Measurements from ENCODE around the gene SPOCK1.

Gene SPOCK1

DNA sequence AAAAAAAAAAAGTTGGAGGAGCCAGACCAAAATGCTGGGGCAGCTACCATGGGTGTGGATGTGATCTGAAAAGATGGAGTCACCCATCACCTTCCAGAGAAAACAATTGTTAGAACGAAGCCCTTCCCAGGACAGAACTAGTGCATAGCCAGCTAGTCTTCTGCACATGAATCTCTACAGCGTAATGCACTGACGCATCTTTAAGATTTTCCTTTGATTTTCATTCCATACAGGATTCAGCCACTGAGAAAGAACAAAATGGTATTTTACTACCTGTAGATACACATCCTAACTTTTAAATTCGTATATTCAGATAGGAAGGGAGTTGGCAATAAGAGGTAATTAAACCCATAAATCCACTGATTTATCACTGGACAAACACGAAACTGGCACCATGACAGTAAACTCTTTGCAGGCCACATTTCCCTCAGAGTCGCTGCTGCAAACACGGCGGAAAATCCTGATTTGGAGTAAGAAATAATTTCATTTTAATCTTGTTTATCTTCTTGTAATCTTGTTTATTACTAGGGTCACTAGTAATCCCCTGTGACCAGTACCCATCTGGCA is 206.6 kb downstream of the SPOCK1 start:
- no peak for DNase-seq (ENCODE audit: low read depth)

DNA sequence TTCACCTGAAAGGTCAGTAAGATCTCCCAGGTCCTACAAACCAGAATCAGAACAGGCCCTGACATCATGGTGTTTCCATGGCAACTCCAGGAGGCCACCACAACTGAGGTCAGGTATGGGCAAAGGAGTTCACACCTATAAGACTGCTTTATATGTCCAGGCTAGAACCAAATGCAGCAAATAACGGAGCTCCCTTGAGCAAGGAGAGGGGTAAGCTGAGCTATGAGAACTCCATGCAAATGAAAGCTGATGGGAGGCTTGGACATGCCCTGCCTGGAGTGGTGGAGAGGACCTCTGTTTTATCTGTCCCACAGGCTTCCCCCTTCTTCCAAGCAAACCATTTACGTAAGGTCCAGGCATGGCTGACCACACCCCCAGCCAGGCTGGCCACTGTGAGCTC is 207.7 kb downstream of the SPOCK1 start:
- DNase-seq (ENCODE audit: low read depth) = no peak

DNA sequence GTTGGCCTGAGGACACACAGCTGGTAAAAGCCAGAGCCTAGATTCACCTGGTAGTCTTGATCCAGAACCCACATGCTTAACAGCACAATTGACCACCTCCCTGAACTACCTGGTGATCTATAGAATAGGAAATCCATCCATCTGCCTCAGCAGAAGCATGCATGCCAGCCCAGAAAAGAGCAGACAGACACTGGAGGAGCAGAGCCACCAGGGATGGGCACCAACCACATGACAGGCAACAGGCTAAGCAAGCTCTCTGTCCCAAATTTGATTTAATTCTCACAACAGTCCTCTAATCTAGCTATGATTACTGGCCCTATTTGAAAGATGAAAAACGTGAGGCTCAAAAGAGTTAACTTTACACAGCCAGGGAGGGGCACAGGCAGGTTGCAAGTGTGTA is 208.1 kb downstream of the SPOCK1 start:
- DNase-seq (ENCODE audit: low read depth) = no peak

DNA sequence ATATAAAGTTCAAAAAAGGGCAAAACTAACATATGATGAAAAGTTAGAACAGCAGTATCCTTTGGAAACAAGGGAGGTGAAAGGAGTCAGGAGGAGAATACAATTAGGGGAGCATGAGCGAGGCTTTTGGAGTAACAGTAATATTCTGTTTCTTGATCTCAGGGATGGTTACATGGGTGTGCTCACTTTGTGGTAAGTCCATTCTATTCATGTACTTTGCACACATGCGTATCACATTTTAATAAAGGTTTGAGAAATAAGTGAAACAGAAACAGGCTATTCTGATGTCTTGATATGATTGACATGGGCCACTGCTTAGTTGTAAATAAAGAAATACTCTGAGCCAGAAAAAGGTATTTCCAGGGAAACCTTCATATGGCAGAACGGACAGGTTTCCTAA is 208.8 kb downstream of the SPOCK1 start:
- DNase-seq (ENCODE audit: low read depth) = no peak

DNA sequence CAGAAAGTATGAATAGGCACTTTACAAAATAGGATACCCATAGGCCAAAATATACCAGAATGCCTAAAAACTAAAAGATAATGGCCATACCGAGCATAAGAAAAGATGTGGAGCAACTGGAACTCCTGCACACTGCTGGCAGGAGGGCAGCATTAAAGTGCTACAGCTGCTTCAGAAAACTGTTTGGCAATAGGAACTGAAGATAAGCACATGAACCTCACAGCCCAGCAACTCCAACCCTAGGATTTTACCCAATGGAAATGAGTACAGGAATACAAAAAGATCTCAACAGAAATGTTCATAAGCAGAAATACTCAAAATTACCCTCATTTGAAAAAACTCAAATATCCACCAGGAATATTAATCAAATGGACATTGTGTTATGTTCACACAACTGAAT is 209.3 kb downstream of the SPOCK1 start:
- DNase-seq (ENCODE audit: low read depth) = no peak

DNA sequence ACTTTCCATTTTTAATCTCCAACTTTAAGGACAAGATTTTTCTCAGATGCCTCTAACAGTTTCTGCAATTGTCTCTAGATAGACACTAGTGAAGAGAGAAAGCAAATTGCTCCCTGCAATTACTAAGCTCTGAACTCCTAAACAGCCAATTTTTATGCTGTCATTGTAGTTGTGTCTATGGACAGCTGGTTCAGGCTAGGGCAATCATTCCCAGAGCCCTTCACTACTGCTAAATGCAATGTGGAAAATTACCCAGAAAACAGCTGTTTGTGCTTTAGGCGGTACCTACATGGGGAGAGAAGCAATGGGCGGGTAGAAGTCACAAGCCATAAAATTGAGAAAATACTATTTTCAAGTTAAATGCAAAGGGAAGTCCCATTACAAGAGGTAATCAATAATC is 211.6 kb downstream of the SPOCK1 start:
- no peak for DNase-seq (ENCODE audit: low read depth)

DNA sequence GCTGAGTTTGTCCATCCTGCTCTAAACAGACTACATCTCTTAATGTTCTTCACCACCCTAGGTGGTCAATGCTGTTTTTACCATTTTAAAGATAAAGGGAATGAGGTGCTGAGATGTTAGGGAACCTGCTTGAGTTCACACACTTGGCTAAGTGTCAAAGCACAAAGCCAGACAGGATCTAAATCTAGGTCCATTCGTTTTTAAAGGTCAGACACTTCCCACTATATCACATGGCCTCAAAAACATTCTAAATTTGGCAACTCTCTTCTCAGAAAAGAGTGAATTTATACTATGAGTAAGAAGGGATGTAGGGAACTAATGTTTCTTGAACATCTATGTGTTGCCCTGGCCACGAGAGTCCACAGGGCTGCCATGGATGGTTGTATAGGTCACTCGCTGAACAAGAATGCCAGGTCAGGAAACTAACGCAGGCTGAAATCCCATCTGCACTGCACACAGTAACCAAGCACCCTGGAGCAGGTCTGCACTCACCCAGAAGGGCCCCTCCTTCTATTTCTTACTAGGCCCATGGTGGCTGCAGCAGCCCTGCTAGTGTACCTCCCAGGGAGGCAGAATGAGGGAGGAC is 213.0 kb downstream of the SPOCK1 start:
- no peak for DNase-seq (ENCODE audit: low read depth)

DNA sequence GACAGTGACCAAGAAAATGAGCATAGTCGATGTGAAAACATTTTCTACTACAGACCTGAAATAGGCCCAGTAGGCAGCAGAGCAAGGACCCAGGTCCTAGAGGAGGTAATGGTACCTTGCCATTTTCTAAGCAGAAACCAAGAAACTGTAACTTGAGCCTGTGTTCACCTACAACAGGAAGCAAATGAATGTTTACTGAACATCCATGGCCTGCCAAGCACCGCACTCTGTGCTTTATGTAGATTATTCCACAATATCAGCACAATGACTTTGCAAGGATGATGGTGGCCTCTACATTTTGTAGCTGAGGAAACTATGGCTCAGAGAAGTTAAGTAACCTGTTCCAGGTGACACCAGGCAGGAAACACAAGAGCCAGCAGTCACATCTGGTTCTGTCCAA is 215.3 kb downstream of the SPOCK1 start:
- no peak for DNase-seq (ENCODE audit: low read depth)

DNA sequence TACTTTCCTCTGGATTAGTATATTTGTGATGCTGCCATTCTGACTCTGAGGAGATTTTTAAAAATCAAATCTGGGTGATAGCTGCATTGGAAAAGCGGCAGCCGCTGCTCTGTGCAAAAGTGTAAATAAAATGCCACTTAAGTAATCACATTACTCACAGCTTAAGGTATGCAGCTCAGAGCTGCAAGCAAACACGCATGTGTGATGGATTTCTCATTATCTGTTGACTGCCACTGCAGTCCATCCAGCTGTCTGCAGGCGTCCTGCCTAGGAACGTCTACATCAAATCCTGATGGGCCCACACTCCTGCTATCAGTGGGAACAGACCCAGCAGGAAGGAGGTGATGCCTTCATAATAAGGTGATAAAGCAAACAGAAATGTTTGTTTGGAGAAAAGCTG is 216.9 kb downstream of the SPOCK1 start:
- no peak for DNase-seq (ENCODE audit: low read depth)

DNA sequence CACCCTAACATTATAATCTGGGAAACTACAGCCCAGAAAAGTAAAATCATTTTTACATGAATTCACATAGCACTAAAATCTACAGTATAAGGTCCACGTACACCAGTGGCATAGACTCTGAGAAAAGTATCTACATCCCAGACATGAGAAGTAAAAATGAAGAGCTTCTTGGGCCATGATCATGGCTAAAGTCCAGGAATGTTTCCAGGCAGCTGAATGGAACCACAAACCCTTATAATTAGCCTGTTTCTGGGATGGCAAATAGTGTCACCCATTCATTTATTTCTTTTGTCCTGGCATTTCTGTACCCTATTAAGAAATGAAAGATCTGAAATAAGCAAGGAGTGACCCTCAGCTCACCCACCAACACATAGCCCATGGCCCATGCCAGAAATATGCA is 217.9 kb downstream of the SPOCK1 start:
- no peak for DNase-seq (ENCODE audit: low read depth)

DNA sequence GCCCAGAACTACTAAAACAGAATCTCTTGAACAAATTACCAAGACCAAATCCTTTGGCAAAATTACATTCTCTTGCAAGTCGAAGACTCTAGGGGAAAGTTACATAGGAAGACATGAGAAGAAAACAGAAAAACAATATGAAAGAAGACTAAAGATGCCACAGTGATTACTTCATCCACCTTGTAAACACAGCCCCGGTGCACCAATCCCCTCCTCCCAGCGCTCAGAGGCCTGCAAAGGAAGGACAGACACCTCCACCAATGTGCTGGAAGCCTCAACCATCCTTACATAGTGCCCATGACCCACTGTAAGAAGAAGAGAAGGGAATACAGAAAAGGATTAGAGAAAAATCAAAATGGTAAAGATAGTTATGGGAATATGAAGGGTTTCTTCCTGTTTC is 218.5 kb downstream of the SPOCK1 start:
- DNase-seq (ENCODE audit: low read depth) = no peak

DNA sequence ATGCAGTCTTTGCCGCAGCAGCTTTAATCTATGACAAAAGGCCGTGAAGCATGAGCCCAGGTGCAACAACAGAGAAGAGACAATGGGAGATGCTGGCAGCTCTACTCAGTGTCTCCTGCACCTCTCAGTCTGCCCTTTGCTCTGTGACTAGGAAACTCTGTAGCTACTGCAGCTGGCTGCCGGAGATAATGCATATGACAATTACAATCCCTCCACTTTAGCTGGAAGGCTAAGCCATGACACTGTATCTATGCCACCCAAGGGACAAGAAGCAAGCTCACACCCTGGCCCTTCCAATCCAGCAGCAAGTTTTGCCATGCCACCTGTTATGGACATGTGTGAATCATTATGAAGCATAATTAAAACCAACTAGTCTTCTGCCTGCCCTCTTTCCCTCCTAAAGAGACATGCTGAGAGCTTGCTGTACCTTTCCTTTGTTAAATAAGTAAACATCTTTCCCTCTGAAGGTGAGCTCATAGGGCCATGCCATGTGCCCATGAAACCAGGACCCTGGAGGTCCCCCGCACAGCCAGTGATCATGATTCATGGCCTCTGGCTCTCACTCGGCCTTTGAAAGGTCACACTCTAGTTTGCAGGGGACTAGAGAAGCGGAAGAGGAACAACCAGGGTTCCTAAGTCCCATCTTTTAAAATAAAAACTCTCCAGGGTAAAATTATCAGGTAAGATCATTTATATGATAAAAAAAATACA is 219.4 kb downstream of the SPOCK1 start:
- no peak for DNase-seq (ENCODE audit: low read depth)

DNA sequence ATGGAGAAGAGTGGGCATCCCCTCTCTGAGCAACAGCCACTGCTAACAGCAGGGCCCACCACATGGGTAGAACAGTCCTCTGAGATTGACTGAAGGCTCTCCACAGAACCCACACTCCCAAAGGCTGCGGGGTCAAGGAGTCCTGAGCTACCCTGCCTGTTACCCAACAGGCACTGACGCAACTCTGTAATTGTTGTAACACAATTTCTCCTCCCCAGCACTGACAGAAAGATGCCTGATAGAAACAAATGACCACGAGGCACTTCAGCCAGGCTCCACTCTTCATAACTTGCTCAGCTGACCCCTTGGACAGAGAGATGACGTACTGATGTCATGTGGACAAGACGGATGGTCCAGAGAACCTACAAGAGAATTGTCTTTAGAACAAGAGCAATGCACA is 220.7 kb downstream of the SPOCK1 start:
- DNase-seq (ENCODE audit: low read depth) = no peak

DNA sequence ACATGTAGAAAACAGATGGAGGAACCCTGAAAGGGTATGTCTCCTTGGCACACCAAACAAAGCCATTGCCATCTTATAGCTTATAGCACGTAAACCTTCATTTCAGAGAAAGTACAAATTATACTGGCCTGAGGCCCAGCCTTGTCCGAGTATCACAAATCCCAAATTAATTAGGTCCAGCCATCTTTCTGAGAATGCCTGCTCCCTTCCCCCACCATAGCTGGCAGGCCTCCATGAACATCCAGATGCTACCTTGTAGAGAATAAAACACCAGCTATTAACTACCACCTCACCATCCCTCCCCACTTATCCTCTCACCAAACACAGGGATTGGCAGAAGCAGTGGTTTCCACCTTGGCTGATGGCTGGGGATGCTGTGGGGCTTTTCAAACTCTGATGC is 224.0 kb downstream of the SPOCK1 start:
- no peak for DNase-seq (ENCODE audit: low read depth)

DNA sequence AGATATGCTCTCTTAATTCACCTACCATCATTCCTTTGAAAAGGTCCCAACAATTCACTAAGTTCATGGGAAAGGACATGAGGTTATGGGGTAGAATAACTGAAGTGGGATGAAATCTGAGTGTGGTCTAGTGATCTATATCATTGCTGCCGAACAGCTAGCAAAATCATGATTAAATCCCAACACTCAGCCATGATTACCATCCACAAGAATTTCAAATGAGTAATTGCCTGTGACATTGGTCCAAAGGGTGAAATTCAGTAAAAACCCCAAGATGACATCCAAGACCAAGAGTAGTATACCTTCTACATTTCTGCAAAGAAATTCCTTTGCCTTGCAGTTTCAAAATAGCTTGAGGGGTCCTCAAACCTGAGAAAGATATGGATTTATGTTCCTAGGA is 225.6 kb downstream of the SPOCK1 start:
- DNase-seq (ENCODE audit: low read depth) = no peak

DNA sequence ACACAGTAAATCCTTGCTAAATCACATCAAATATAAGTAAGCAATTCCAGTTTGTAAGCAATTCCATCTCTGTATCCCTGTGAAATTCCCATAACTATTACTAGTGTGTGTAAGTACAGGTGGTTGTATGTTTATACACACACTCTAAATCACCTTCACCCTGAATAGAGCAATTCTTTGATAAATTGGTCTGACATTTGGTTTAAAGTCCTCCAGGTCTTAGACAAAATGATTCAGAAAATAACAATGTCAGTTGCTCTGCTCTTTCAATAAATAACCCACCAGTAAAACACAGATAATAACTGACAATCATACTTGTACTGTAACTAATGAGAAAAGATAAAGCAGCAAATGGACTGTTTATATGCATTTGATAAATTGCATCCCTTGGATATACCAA is 226.3 kb downstream of the SPOCK1 start:
- no peak for DNase-seq (ENCODE audit: low read depth)

DNA sequence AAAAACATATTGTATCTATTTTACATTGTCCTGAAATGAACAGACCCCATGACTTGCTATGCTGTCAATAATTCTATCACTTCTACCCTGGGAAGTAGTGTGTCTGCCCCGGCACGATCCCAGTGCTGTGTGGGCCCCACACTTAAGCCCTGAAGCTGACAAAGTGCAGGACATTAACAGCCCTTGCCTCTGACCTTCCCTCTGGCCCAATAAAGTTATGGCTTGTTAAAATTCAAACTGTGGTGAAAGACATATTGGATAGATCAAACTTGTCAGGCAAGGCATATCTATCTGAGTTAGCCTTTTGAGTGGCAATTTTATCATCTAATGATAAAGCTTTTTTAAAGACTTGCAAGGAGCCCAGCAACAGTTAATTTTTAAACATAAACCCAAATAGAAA is 229.2 kb downstream of the SPOCK1 start:
- no peak for DNase-seq (ENCODE audit: low read depth)

DNA sequence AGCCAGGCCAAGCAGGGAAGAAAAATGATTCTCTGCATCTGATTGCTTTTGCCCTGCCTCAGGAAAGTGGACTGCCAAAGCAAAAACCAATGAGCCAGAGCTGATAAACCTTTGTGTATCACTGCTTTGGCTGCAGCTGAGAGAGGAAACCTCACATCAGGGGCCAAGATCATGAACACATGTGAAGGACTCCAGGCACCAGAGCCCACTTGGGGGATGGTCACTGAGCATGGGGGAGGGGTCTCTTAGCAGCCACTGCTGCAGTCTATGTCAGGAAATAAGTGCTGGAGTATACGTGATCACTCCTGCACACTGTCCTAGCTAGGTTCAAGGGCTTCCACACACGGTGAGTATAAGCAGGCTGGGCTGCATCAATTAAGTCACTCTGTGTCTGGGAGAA is 229.9 kb downstream of the SPOCK1 start:
- DNase-seq (ENCODE audit: low read depth) = no peak

DNA sequence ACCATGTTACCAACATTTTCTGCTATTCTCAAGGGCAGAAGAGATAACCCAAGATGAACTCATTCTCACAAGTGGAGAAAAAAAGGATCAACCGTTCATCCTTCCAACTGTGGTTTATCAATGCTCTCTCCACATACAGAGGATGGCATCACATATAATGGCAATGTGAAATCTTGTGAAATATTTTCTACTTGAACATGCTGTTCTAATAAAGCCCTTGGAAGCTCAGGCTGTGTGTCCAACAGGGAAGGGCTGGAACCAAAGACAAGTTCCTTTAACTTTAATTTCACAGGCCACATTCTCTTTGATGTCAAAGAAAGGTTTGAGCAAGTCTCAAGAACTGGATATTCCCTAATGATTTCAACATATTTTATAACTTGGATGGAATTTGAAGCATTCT is 230.5 kb downstream of the SPOCK1 start:
- DNase-seq (ENCODE audit: low read depth) = no peak

DNA sequence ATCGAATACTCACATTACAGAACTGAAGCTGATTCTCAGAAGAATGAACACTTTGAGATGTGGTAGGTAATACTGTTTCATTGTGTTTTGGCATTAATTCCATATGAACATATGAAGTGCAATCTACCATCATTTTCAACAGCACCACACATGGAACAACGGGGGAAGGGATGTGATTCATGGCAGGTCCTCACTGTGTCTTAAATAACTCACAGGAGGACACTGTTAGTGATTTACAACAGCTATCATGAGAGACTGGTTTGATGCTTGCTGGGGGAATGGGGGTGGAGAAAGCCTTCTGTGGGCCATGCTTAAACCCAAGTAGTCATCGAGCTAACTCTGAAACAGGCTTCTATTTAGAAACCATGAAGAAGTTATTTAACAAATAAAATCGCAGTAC is 232.9 kb downstream of the SPOCK1 start:
- no peak for DNase-seq (ENCODE audit: low read depth)

DNA sequence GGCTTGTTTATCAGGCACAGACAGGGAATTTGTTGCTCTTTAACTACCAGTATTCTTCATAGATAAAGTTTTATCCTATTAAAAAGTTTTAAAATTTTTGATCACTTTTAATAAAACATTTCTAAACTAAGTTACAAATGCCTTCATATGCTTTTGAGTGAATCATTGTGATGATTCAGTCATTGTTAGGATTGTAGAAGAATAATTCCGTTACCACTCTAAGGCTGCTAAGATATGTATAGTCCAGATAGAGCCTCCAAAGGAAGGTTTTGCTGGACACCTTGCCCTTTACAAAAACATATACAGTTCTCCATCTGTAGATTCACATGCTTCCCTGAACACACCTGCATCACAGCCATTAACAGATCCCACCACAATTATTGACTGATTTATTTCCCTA is 233.7 kb downstream of the SPOCK1 start:
- no peak for DNase-seq (ENCODE audit: low read depth)

DNA sequence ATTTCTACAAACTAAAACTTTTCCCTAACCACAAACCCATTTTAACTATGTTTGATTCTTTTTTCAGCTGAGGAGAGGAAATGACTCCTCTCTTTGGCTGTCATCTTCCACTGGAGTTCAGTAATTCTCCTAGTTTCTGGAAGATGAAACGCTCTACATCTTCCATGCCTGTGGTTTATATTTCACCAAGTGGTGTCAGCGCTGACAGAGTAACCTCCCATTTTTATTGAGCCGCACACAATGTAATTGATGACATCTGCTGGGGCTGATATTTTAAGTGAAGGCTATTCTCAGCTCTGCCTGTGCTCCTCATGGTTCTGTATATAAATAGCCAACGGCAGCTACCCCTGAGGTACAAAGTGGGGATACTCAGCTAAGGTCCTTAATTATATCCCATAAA is 234.6 kb downstream of the SPOCK1 start:
- no peak for DNase-seq (ENCODE audit: low read depth)

DNA sequence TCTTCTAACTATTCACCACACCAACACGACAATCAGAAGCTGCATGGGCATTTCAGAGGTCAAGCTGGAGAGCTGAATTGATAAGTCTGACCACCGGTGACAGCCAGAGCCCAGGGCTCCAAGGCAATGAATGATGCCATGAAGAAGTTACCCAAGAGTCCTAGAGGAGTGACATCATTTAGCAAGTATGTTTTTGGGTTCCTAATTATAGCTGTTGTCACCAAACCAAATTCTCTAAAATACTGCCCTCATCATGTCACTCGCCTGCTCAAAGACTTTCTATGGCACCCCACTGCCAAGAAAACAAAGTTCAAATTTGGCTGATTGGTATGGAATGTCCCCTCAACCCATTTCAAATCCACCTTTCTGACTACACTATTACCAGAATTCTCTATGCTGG is 235.1 kb downstream of the SPOCK1 start:
- no peak for DNase-seq (ENCODE audit: low read depth)

DNA sequence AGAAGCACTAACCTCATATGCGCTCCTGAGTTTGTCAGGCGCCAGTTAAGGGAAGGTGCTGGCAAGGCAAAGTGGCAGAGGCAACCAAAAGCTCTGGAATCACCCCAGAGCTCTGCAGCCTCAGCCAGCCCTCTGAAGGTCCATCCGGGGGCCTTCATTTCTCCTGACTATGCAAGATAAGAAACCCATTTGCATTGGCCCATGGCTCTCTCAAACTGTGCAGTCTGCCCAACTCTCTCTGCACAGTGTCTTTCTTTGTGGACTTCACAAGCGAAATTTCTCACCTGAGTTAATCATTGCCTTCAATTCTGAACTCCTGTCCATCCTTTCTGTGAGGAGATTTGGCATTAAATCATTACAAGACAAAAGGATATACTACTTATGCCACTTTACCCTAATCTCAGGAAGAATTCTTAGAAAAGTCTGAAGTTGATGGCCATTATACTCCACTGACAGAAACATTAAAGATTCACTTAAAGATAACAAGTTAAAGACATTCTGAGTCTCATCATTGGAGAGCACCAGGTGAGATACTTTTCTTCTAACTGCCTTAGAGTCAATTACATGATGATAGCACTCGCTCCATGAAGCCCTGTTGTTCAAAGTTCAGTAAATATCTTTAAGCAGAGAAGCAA is 235.6 kb downstream of the SPOCK1 start:
- no peak for DNase-seq (ENCODE audit: low read depth)

Measured in stimulated activated CD8-positive, alpha-beta memory T cell treated with anti-CD3 and anti-CD28 coated beads, Interleukin-7, amount 100 ng/mL, for 24 hours (primary cell).